H9 (cell line): Measurements from ENCODE around the gene CRACR2A. TPM values are rescaled to one million over a fixed set of nuclear protein-coding genes. Genes with fewer than 3 reads are reported as not detected.

Source experiments
- DNase-seq: peaks from one replicate; pipeline ENCODE4 v3.0.0-alpha.2; 2017
- H2AFZ ChIP-seq: one replicate; pipeline ENCODE4 v1.6.1; 2013; ENCODE audit warnings: mild to moderate bottlenecking, low read length, control low read depth, moderate library complexity
- H2AK5ac ChIP-seq: 2 replicates; pipeline ENCODE4 v1.6.1; 2013; ENCODE audit warnings: low read length, control low read depth, mixed read lengths; ENCODE audit not compliant: insufficient read length
- H2BK120ac ChIP-seq: one replicate; pipeline ENCODE4 v1.6.1; 2013; ENCODE audit warnings: low read depth, mild to moderate bottlenecking, low read length, control low read depth, inconsistent platforms; ENCODE audit not compliant: poor library complexity, severe bottlenecking
- H2BK12ac ChIP-seq: 2 replicates; pipeline ENCODE4 v1.6.1; 2013; ENCODE audit warnings: low read length, control low read depth, mixed read lengths, low read depth; ENCODE audit not compliant: insufficient read length
- H2BK15ac ChIP-seq: 2 replicates; pipeline ENCODE4 v1.6.1; 2013; ENCODE audit warnings: low read depth, low read length, control low read depth
- H2BK20ac ChIP-seq: one replicate; pipeline ENCODE4 v1.6.1; 2013; ENCODE audit warnings: low read depth, mild to moderate bottlenecking, low read length, control low read depth, inconsistent platforms; ENCODE audit not compliant: poor library complexity, severe bottlenecking
- H2BK5ac ChIP-seq: 2 replicates; pipeline ENCODE4 v1.6.1; 2013; ENCODE audit warnings: low read length, control low read depth, mixed read lengths; ENCODE audit not compliant: insufficient read length
- H3K14ac ChIP-seq: 2 replicates; pipeline ENCODE4 v1.6.1; 2013; ENCODE audit warnings: low read length, control low read depth; ENCODE audit not compliant: insufficient read depth
- H3K18ac ChIP-seq: 2 replicates; pipeline ENCODE4 v1.6.1; 2013; ENCODE audit warnings: low read depth, mild to moderate bottlenecking, mixed read lengths, low read length, control low read depth; ENCODE audit not compliant: insufficient read length
- H3K23ac ChIP-seq: 2 replicates; pipeline ENCODE4 v1.6.1; 2013; ENCODE audit warnings: low read length, control low read depth, mixed read lengths, low read depth; ENCODE audit not compliant: insufficient read length
- H3K23me2 ChIP-seq: 2 replicates; pipeline ENCODE4 v1.6.1; 2013; ENCODE audit warnings: low read depth, mild to moderate bottlenecking, mixed read lengths, low read length, control low read depth; ENCODE audit not compliant: insufficient read length, poor library complexity, severe bottlenecking
- H3K27ac ChIP-seq: 2 replicates; pipeline ENCODE4 v1.5.1; 2013; ENCODE audit warnings: low read length, control low read depth, mixed read lengths, low read depth; ENCODE audit not compliant: insufficient read length
- H3K27me3 ChIP-seq: 2 replicates; pipeline ENCODE4 v1.6.1; 2013; ENCODE audit warnings: low read length, control low read depth, inconsistent platforms; ENCODE audit not compliant: insufficient read depth
- H3K4ac ChIP-seq: 2 replicates; pipeline ENCODE4 v1.6.1; 2013; ENCODE audit warnings: low read depth, mild to moderate bottlenecking, control low read depth, inconsistent platforms, low read length, moderate library complexity
- H3K4me1 ChIP-seq: 2 replicates; pipeline ENCODE4 v1.6.1; 2013; ENCODE audit warnings: low read length, control low read depth, inconsistent platforms; ENCODE audit not compliant: insufficient read depth
- H3K4me2 ChIP-seq: 2 replicates; pipeline ENCODE4 v1.6.1; 2013; ENCODE audit warnings: low read length, control low read depth, mixed read lengths; ENCODE audit not compliant: insufficient read length, insufficient read depth
- H3K56ac ChIP-seq: 2 replicates; pipeline ENCODE4 v1.6.1; 2013; ENCODE audit warnings: low read depth, mild to moderate bottlenecking, mixed read lengths, low read length, control low read depth; ENCODE audit not compliant: insufficient read length
- H3K79me1 ChIP-seq: 2 replicates; pipeline ENCODE4 v1.6.1; 2013; ENCODE audit warnings: low read depth, mild to moderate bottlenecking, moderate library complexity, low read length, control low read depth, inconsistent platforms; ENCODE audit not compliant: insufficient read depth, poor library complexity, severe bottlenecking
- H3K79me2 ChIP-seq: 2 replicates; pipeline ENCODE4 v1.6.1; 2013; ENCODE audit warnings: low read length, control low read depth, inconsistent platforms; ENCODE audit not compliant: insufficient read depth
- H3K9ac ChIP-seq: 2 replicates; pipeline ENCODE4 v1.6.1; 2013; ENCODE audit warnings: low read length, control low read depth, mixed read lengths; ENCODE audit not compliant: insufficient read length; ENCODE audit errors: extremely low read depth
- H3K9me3 ChIP-seq: one replicate; pipeline ENCODE4 v1.6.1; 2013; ENCODE audit warnings: low read depth, low read length, inconsistent platforms; ENCODE audit not compliant: control insufficient read depth
- H3T11ph ChIP-seq: one replicate; pipeline ENCODE4 v1.6.1; 2013; ENCODE audit warnings: mild to moderate bottlenecking, low read length, control low read depth, inconsistent platforms
- H4K20me1 ChIP-seq: one replicate; pipeline ENCODE4 v1.6.1; 2013; ENCODE audit not compliant: control insufficient read depth, insufficient read length, insufficient read depth
- H4K5ac ChIP-seq: 2 replicates; pipeline ENCODE4 v1.6.1; 2013; ENCODE audit warnings: low read depth, mild to moderate bottlenecking, mixed read lengths, low read length, control low read depth; ENCODE audit not compliant: insufficient read length
- H4K8ac ChIP-seq: replicated peaks from 2 replicates; pipeline ENCODE4 v1.6.1; 2013; ENCODE audit warnings: low read length, control low read depth, mixed read lengths, low read depth; ENCODE audit not compliant: insufficient read length
- H4K91ac ChIP-seq: 2 replicates; pipeline ENCODE4 v1.6.1; 2013; ENCODE audit warnings: low read depth, mild to moderate bottlenecking, moderate library complexity, mixed read lengths, low read length, control low read depth; ENCODE audit not compliant: insufficient read length
- H3K27ac Mint-ChIP-seq, 3 experiments: 2 replicates in 2 of 3; 3 replicates in 1 of 3; pipeline ENCODE4 v1.8.0; 2020 to 2021; ENCODE audit warnings: mixed read lengths in 3 of 3, mild to moderate bottlenecking in 1 of 3, moderate library complexity in 1 of 3
- H3K27me3 Mint-ChIP-seq: 2 replicates; pipeline ENCODE4 v1.8.0; 2021; ENCODE audit warnings: low read depth, mild to moderate bottlenecking, moderate library complexity, mixed read lengths
- H3K36me3 Mint-ChIP-seq, 3 experiments: 2 replicates in 2 of 3; 3 replicates in 1 of 3; pipeline ENCODE4 v1.8.0; 2020 to 2021; ENCODE audit warnings: low read depth in 3 of 3, mixed read lengths in 3 of 3; ENCODE audit not compliant: insufficient read depth in 1 of 3
- H3K4me1 Mint-ChIP-seq, 2 experiments: 2 replicates each; pipeline ENCODE4 v1.8.0; 2020; ENCODE audit warnings: mixed read lengths in 2 of 2
- H3K4me3 Mint-ChIP-seq, 2 experiments: 2 replicates in 1 of 2; 3 replicates in 1 of 2; pipeline ENCODE4 v1.8.0; 2020 to 2021; ENCODE audit warnings: mild to moderate bottlenecking in 2 of 2, mixed read lengths in 2 of 2, moderate library complexity in 1 of 2
- H3K9me3 Mint-ChIP-seq, 2 experiments: 2 replicates in 1 of 2; 3 replicates in 1 of 2; pipeline ENCODE4 v1.8.0; 2020; ENCODE audit warnings: mild to moderate bottlenecking in 2 of 2, mixed read lengths in 2 of 2, moderate library complexity in 1 of 2
- CTCF ChIP-seq: fragments of 200-600 bp; sonication (generic); conservative IDR thresholded peaks from 3 replicates; pipeline ENCODE4 v1.8.0; 2021; ENCODE audit warnings: antibody characterized with exemption, mild to moderate bottlenecking
- WGBS: extraction: QIAGEN DNeasy Blood & Tissue Kit; methylation state at CpG from one replicate; pipeline ENCODE4 v1.1.7; 2013; ENCODE audit warnings: missing lambda C conversion rate, low lambda C conversion rate, mixed read lengths; ENCODE audit not compliant: insufficient read length; ENCODE audit errors: extremely low coverage; 5-methylcytosine and 5-hydroxymethylcytosine counted together
- total RNA-seq: library from RNA; stranded (reverse); gene quantifications from 2 replicates; pipeline ENCODE4 v1.2.1, GENCODE V29; 2021

Gene CRACR2A
- total RNA-seq, 1 experiment from 2014 or later = 2.0 TPM

DNA sequence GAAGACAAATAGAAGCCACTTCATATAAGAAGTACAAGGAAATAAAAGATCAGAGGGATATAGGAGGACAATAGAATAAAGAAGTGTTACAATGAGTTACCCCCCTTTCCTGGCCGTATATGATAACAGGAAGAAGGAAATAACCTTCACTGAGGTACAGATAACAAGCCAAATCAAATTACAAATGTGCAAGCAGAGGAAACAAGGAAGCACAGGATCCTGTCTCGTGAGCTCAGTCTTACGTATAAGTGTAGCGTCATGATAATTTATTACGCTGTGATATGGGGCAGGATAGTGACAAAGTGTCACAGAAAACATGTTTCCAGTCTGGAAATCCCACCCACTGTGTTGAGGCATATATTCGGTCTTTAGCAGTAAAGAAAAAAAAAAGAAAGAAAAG, 26.5 kb downstream of the CRACR2A start:
- Histone ChIP-seq H3K79me2 (no peaks in the 10 kb centered on the region), H3K23me2 (no peaks in the 10 kb centered on the region), H3K18ac (no peak overlapping the region), H3K9ac (no peak overlapping the region), H3K79me1 (no peaks in the 10 kb centered on the region), H2BK15ac (no peak overlapping the region), H2AFZ (no peak overlapping the region), H4K5ac (no peak overlapping the region), H3K56ac (no peak overlapping the region), H3K4me1 (peaks cover 4% of the 10 kb centered on the region), H4K91ac (no peak overlapping the region), H2BK120ac (no peak overlapping the region), H3K9me3 (peaks cover 22% of the 10 kb centered on the region), H3T11ph (no peak overlapping the region), H2AK5ac (no peak overlapping the region), H4K8ac (no peak overlapping the region), H2BK5ac (no peak overlapping the region), H4K20me1 (no peaks in the 10 kb centered on the region), H3K27me3 (no peaks in the 10 kb centered on the region), H3K14ac (no peak overlapping the region), H2BK12ac (no peak overlapping the region), H3K4me2 (no peak overlapping the region), H2BK20ac (no peak overlapping the region), H3K23ac (no peak overlapping the region), H3K4ac (no peak overlapping the region), H3K27ac (no peak overlapping the region)
- H3K27me3 Mint-ChIP-seq = no peaks in the 10 kb centered on the region; the same call in 1 of the 2 replicates
- DNase-seq = no peak
- peaks cover 9 to 15% (median 14%) of the 10 kb centered on the region in 3 experiments for H3K36me3 Mint-ChIP-seq
- H3K9me3 Mint-ChIP-seq = peaks cover 18 to 33% of the 10 kb centered on the region in 2 experiments
- peaks cover 23 to 31% of the 10 kb centered on the region in 2 experiments for H3K4me1 Mint-ChIP-seq
- TF ChIP-seq CTCF = no peak
- H3K27ac Mint-ChIP-seq = no peak overlapping the region; a peak in 1 of 7 replicates
- no CpG with 5 or more reads among the region's 6 CpGs for WGBS
- H3K4me3 Mint-ChIP-seq = no peak overlapping the region
